Inflammatory macrophage treated with lipopolysaccharide for 1 hour (primary cell): ENCODE measurements around the gene PUSL1.

Experiments used
- DNase-seq, 2 donors: peaks; one replicate each; pipeline ENCODE4 v3.0.0-alpha.2; 2020 to 2022

The PUSL1 gene

DNA sequence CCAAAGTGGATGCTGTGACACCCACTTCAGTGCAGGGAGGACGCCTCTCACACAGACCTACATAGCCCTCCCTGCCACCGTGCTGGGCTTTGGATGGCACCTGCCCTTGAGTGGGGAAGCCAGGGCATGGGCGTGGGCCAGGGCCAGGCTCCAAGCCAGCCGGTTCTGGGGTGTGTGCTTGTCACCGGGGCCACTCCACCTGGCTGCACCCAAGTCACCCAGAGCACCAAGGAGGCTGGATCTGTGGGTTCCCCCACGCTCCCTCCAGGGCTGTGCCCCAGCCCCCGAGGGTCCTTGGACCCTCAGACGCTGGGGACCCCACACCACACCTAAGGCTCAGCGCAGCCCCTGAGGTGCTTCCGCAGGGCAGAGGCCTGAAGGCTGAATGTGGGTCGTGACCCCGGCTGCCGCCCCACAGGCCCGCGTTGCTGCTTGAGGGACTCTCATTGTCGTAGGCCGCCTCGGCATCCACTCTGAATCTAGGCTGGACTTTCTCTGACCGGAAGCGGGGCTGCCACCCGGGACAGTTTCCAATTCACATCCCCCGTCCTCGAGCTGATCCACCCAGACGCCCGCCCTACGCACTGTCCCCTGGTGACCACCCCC lies 48.5 kb downstream of the PUSL1 start:
- no peak for DNase-seq

DNA sequence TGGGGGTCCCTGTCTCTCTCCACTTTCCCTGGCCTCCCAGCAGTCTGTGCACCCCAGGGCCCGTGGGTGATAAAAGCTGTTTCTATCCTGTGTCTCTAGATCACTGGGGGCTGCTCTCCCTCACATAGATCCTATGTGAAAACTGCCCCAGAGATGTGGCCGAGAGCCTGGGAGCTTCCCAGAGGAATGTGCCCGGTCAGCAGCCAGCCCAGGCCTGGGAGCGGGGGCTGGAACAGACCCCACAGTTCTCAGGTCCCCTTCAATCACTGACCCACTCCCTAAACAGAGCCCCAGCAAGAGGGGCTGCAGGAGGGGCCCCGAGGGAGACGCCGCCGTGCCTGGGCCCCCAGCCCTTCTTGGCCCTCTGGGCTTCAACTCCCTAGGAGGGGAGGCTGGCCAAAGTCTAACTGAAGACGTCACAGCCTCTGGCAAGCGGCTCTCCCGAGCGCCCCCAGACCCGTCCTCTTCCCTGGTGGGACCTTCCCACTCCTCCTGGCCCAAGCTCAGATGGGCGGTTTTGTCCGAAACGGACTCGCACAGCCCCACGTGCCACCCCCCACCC lies 49.6 kb downstream of the PUSL1 start:
- no peak for DNase-seq

DNA sequence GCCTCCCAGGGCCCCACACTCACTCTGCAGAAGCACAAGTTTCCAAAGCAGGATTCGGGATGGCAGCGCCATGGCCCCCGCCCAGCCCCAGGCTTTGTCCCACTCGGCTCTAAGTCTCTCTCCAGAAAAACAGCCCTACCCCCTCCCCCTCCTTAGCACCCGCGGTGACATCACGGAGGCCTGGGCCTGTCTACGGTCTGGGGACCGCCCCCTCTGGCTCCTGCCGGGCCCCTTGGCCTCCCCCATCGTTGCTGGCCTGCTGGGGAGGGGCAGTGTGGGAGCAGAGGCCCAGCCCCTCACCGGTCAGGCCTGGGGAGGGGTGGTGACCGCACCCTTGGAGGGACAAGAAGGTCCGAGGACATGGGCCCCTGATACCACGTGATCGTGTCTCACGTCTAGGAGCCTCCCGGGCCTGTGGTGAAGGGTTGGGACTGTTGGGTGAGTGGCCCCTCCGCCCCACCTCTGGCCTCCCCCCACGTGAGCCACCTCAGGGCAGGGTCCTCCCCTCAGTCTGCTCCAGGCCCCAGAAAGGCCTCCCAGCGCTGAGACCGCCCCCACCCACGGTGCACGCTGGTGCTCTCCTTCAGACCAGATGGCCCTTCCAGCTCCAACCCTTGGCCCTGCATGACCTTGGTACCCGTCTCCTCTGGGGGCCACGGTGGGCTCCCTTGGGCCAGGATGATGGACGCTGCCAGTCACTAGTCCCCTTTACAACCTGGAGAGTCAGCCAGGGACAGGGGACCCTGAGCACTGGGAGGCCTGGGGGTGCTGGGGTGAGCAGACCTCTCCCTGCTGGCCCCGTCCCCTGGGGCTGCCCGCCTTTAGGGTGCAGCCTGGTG lies 50.3 kb downstream of the PUSL1 start, which contains the start of gene MXRA8:
MXRA8 (minus strand) TSS at position 123 of the 839 bp plus-strand sequence; CDS start at position 72, 51 bp downstream.
- no peak for DNase-seq

DNA sequence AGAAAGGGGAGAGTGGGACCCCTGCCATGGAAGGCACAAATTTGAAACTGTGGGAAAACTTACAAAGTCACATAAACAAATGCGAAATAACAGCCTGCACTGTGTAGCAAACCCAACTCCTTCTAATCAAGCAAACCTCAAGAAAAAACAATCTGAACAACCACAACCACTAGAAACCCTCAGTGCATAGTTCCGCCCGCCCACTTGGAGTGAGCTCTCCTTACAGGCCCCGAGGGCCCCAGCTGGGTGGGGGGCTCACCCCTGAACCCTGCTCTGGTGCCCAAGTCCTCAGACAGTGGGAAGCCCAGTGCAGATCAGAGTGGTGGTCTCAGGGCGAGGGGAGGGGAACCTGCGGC lies 50.9 kb downstream of the PUSL1 start:
- no peak for DNase-seq

DNA sequence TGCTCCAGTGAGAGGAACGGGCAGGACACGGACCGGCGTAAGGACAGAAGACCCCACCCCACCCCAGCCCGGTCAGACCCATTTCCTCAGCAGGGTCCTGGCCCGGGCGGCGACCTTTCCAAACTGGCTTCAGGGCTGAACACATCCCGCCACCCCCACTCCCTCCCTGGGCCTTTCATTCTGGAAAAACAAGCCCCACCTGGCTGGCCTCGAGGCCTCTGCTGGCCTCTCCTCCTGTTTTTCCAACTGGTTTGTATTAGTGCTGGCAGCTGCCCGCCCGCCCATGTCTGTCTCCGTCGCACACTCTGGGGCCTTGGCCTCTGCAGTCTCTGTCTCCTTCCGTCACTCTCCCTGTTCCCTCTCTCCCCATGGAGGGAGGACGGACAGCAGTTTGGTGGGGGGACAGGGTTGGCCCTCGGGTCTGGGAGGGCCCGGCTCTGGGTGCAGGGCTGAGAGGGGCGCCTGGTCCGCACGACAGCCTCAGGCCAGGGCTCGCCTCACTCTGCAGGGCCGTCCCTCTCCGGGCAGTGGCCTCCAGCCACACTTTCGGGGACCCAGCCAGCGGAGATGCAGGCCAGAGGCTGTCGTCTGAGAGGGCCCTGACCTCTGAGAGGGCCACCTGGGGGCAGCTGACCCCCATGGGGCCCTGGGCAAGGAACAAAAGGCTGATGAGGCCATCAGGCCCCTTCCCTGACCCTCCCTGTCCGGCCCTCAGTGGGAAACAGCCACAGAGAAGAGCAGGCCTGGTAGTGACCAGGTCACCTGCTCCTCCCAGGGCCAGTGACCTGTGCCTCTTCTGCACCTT lies 51.5 kb downstream of the PUSL1 start:
- DNase-seq = no peak

DNA sequence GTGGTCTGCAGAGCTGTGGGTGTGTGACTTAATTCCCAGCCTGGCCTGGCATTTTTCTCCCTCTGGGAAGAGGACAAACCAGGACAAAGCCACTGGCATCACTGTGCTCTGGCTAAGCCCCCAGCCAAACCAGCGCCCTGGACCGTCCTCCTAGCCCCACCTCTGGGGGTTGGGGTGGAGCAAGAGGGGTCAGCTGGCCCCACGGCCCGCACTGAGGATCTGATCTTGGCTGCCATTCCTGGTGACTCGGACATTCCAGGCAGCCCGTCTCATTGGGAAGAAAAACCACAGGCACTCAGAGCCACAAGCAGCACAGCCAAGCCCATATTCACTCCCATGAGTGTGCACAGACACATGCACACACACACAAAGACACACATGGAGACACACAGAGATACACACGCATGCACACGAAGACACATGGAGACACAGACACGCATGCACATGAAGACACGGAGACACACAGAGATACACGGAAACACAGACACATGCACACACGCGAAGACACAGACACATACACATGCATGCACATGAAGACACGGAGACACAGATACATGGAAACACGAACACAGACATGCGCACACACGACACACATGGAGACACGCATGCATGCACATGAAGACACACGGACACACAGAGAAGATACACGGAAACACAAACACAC lies 52.2 kb downstream of the PUSL1 start:
- no peak for DNase-seq
